HG02571 (cell line): ENCODE results near the gene SEZ6.

Experiments used
- ATAC-seq: cut with Tn5 transposase; IDR thresholded peaks from one replicate; pipeline ENCODE4 v1.9.1; 2021; ENCODE audit warnings: mild to moderate bottlenecking, moderate library complexity; ENCODE audit not compliant: unreplicated experiment

Gene SEZ6

GRCh38 chr17:29003289-29003688 is 2.5 kb downstream of the SEZ6 start:
- ATAC-seq: no peak

GRCh38 chr17:29002811-29003210 is 3.0 kb downstream of the SEZ6 start:
- ATAC-seq: no peak

- ATAC-seq: no peak
Observed at GRCh38 chr17:29000973-29001372, 4.9 kb downstream of the SEZ6 start.

- ATAC-seq: no peak
Observed at GRCh38 chr17:28999206-28999605, 6.6 kb downstream of the SEZ6 start.

- no peak for ATAC-seq
Observed at GRCh38 chr17:28997806-28998205, 8.0 kb downstream of the SEZ6 start.

GRCh38 chr17:28996554-28997096 is 9.2 kb downstream of the SEZ6 start:
- ATAC-seq: no peak

- no peak for ATAC-seq
Observed at GRCh38 chr17:28993645-28994426, 12.0 kb downstream of the SEZ6 start.

GRCh38 chr17:28992625-28993600 is 12.9 kb downstream of the SEZ6 start:
- ATAC-seq: no peak

GRCh38 chr17:28992185-28992584 is 13.6 kb downstream of the SEZ6 start:
- ATAC-seq: no peak

GRCh38 chr17:28991779-28992178 is 14.1 kb downstream of the SEZ6 start:
- no peak for ATAC-seq

- ATAC-seq: no peak
Observed at GRCh38 chr17:28989028-28989427, 16.8 kb downstream of the SEZ6 start.

GRCh38 chr17:28988475-28988874 is 17.4 kb downstream of the SEZ6 start:
- ATAC-seq: no peak

- ATAC-seq: no peak
Observed at GRCh38 chr17:28986714-28987655, 18.8 kb downstream of the SEZ6 start.

GRCh38 chr17:28985950-28986713 is 19.7 kb downstream of the SEZ6 start:
- no peak for ATAC-seq

GRCh38 chr17:28983286-28984230 is 22.3 kb downstream of the SEZ6 start:
- ATAC-seq: no peak

- ATAC-seq: no peak
Observed at GRCh38 chr17:28982131-28982793, 23.6 kb downstream of the SEZ6 start.

- ATAC-seq: no peak
Observed at GRCh38 chr17:28978356-28978964, 27.4 kb downstream of the SEZ6 start.
